HepG2 (cell line): ENCODE results near the gene EPHX1. TPM values are rescaled to one million over a fixed set of nuclear protein-coding genes. Genes with fewer than 3 reads are reported as not detected.

Experiments used
- ATAC-seq: fragments of 200-7000 bp; cut with Tn5 transposase; 3 replicates; pipeline ENCODE4 v1.9.1; 2020; ENCODE audit warnings: mild to moderate bottlenecking, moderate library complexity
- BruUV-seq: library from RNA; stranded (reverse); fragments of 400-500 nt; replicated peaks from 2 replicates; lab custom pipeline; 2021; lab: Mats Ljungman, UMichigan
- CTCF ChIA-PET: fragments of 300-600 bp; formaldehyde crosslinking; extraction: SDS; loops from one replicate; lab custom pipeline; 2021; ENCODE audit warnings: low total read pairs, inconsistent platforms, low intra/inter-chr PET ratio; lab: Yijun Ruan, JAX
- POLR2A ChIA-PET: fragments of 350-600 bp; sonication (Branson Sonifier 250); formaldehyde crosslinking; loops from one replicate; lab custom pipeline; 2020; ENCODE audit warnings: antibody characterized with exemption, inconsistent platforms; lab: Yijun Ruan, JAX
- DNase-seq: peaks from one replicate; pipeline ENCODE4 v3.0.0-alpha.2; 2015; ENCODE audit warnings: low spot score
- FAIRE-seq: peaks from 3 replicates; lab custom pipeline; 2011; peaks lifted over from hg19 to GRCh38; lab: Jason Lieb, UNC
- H2AFZ ChIP-seq: one replicate; pipeline ENCODE4 v1.6.1; 2011; ENCODE audit warnings: low read length, inconsistent platforms
- H3K27ac ChIP-seq: fragments of 300-600 bp; 3 replicates; pipeline ENCODE4 v1.8.0; 2011; ENCODE audit warnings: mixed run types, mild to moderate bottlenecking, mixed read lengths, low read length, inconsistent platforms; ENCODE audit not compliant: insufficient read depth; ENCODE audit errors: extremely low read length
- H3K27me3 ChIP-seq, 2 experiments: fragments of 200-600 bp in 1 of 2; 2 replicates in 1 of 2; 3 replicates in 1 of 2; pipeline versions ENCODE4 v1.6.0 to v1.8.0; 2011; ENCODE audit warnings: low read length in 2 of 2, mild to moderate bottlenecking in 2 of 2, moderate library complexity in 2 of 2, inconsistent platforms in 1 of 2; ENCODE audit not compliant: insufficient read depth in 2 of 2, control insufficient read depth in 1 of 2
- H3K36me3 ChIP-seq, 2 experiments: fragments of 200-600 bp in 1 of 2; replicated peaks in 1 of 2; 2 replicates in 1 of 2; 3 replicates in 1 of 2; pipeline versions ENCODE4 v1.5.1 to v1.8.0; 2011; ENCODE audit warnings: low read length in 2 of 2, inconsistent platforms in 1 of 2; ENCODE audit not compliant: insufficient read depth in 2 of 2, control insufficient read depth in 1 of 2
- H3K4me1 ChIP-seq: 2 replicates; pipeline ENCODE4 v1.5.1; 2012; ENCODE audit warnings: low read length, inconsistent platforms; ENCODE audit not compliant: insufficient read depth
- H3K4me2 ChIP-seq: 2 replicates; pipeline ENCODE4 v1.6.0; 2011; ENCODE audit warnings: low read depth, low read length, inconsistent platforms
- H3K4me3 ChIP-seq, 3 experiments: fragments of 200-600 bp in 1 of 3; sonication (generic), shearing (Covaris generic) in 1 of 3; replicated peaks in 1 of 3; 2 replicates each; pipeline ENCODE4 v1.5.1; 2011 to 2016; ENCODE audit warnings: low read length in 3 of 3, inconsistent platforms in 2 of 3, low read depth in 2 of 3, mild to moderate bottlenecking in 2 of 3, control low read depth in 1 of 3, mixed read lengths in 1 of 3; ENCODE audit not compliant: insufficient read depth in 1 of 3
- H3K79me2 ChIP-seq: one replicate; pipeline ENCODE4 v1.6.1; 2011; ENCODE audit warnings: low read length, inconsistent platforms; ENCODE audit not compliant: insufficient read depth
- H3K9ac ChIP-seq: 2 replicates; pipeline ENCODE4 v1.6.0; 2011; ENCODE audit warnings: mild to moderate bottlenecking, low read depth, low read length, inconsistent platforms; ENCODE audit not compliant: insufficient read depth
- H3K9me3 ChIP-seq: 2 replicates; pipeline ENCODE4 v1.5.1; 2012; ENCODE audit warnings: mild to moderate bottlenecking, low read length
- H4K20me1 ChIP-seq: 2 replicates; pipeline ENCODE4 v1.6.0; 2011; ENCODE audit warnings: inconsistent platforms, mild to moderate bottlenecking, low read length, moderate library complexity; ENCODE audit not compliant: insufficient read depth
- GMEB1 ChIP-seq: sonication (generic); formaldehyde crosslinking; IDR thresholded peaks from 2 replicates; pipeline ENCODE4 v1.5.1; 2020; ENCODE audit warnings: missing genetic modification reagents, mild to moderate bottlenecking, borderline replicate concordance
- HIVEP1 ChIP-seq: sonication (generic); formaldehyde crosslinking; IDR thresholded peaks from 2 replicates; pipeline ENCODE4 v1.4.0; 2020; ENCODE audit warnings: mild to moderate bottlenecking, missing genetic modification reagents
- NFE2 ChIP-seq: sonication (generic); formaldehyde crosslinking; IDR thresholded peaks from 2 replicates; pipeline ENCODE4 v1.4.0; 2020; ENCODE audit warnings: missing genetic modification reagents
- RNF219 ChIP-seq: sonication (generic); formaldehyde crosslinking; IDR thresholded peaks from 2 replicates; pipeline ENCODE4 v1.5.0; 2020; ENCODE audit warnings: mild to moderate bottlenecking, missing genetic modification reagents
- SIX1 ChIP-seq: sonication (generic); formaldehyde crosslinking; IDR thresholded peaks from 2 replicates; pipeline ENCODE4 v1.4.0; 2020; ENCODE audit warnings: missing genetic modification reagents, borderline replicate concordance
- SMARCC2 ChIP-seq: fragments of 450-650 bp; IDR thresholded peaks from 2 replicates; pipeline ENCODE4 v1.6.1; 2017; ENCODE audit warnings: antibody characterized with exemption, mild to moderate bottlenecking
- SOX13 ChIP-seq, 3 experiments: fragments of 450-650 bp in 1 of 3; sonication (generic) in 1 of 3; formaldehyde crosslinking in 1 of 3; IDR thresholded peaks in 2 of 3; conservative IDR thresholded peaks in 1 of 3; 2 replicates each; pipeline versions ENCODE4 v1.5.0 to v1.6.1; 2016 to 2020; ENCODE audit warnings: antibody characterized with exemption in 1 of 3, mild to moderate bottlenecking in 1 of 3, missing compliant biosample characterization in 1 of 3, missing genetic modification reagents in 1 of 3, moderate library complexity in 1 of 3
- SRSF9 ChIP-seq: fragments of 200-400 bp; formaldehyde crosslinking; IDR thresholded peaks from 2 replicates; pipeline ENCODE4 v1.6.1; 2018; ENCODE audit warnings: borderline replicate concordance, mild to moderate bottlenecking, low read depth, low read length; ENCODE audit not compliant: insufficient read depth, poor library complexity, severe bottlenecking
- ZBTB40 ChIP-seq, 2 experiments: fragments of 450-650 bp in 1 of 2; sonication (generic) in 1 of 2; formaldehyde crosslinking in 1 of 2; IDR thresholded peaks; 2 replicates each; pipeline versions ENCODE4 v1.6.1 to v1.8.0; 2016 to 2022; ENCODE audit warnings: antibody characterized with exemption in 1 of 2, mild to moderate bottlenecking in 1 of 2, missing genetic modification reagents in 1 of 2
- ZFP36L2 ChIP-seq: sonication (generic); formaldehyde crosslinking; IDR thresholded peaks from 2 replicates; pipeline ENCODE4 v1.4.0; 2020; ENCODE audit warnings: missing genetic modification reagents
- WGBS: methylation state at CpG from one replicate; pipeline ENCODE4 v1.1.6; 2017; ENCODE audit warnings: low lambda C conversion rate; 5-methylcytosine and 5-hydroxymethylcytosine counted together
- in situ Hi-C: cut with HindIII; loops from 2 replicates; pipeline ENCODE4 v1.10.0; 2017; ENCODE audit warnings: low pct_unique_long_range_greater_than_20kb; ENCODE audit not compliant: extremely low pct_ligation_motif_present
- intact Hi-C: fragments of 100-400 bp; cut with micrococcal nuclease; formaldehyde crosslinking; loops from one replicate; pipeline ENCODE4 v1.10.0; 2022; ENCODE audit not compliant: unreplicated experiment
- polyA plus RNA-seq, 8 experiments: library from polyadenylated mRNA; depleted of rRNA in 3 of 8; stranded (reverse) in 7 of 8; unstranded in 1 of 8; fragments of >200 nt; fragmentation: Illumina TruSeq in 4 of 8; extraction: Trizol in 4 of 8; gene quantifications; 2 replicates each; pipeline versions ENCODE4 v1.2.1 to v1.2.3, GENCODE V29; 2011 to 2016; ENCODE audit warnings: low read depth in 4 of 8, missing spikeins in 1 of 8, mixed read lengths in 1 of 8; ENCODE audit not compliant: insufficient read depth in 1 of 8
- total RNA-seq, 5 experiments: library from RNA; depleted of rRNA; stranded (reverse); fragments of >200 nt; fragmentation: Illumina TruSeq; extraction: Trizol; gene quantifications; 2 replicates each; pipeline ENCODE4 v1.2.3, GENCODE V29; 2016; ENCODE audit warnings: low read depth in 1 of 5

Gene EPHX1
- total and polyA plus RNA-seq, 2 of the 13 experiments (the other 11 are each of a cell fraction or from before 2014, with no cell fraction given): 27.7 to 36.5 TPM

- in situ Hi-C loops: no loop called here
- H3K36me3 ChIP-seq: peaks cover 2 to 4% of the 10 kb centered on the region in 2 experiments
- BruUV-seq: no TSS peak
- TF ChIP-seq NFE2 (CRISPR knock-in tag) (no peak), RNF219 (no peak), HIVEP1 (CRISPR knock-in tag) (no peak), ZFP36L2 (CRISPR knock-in tag) (no peak), SIX1 (CRISPR knock-in tag) (no peak), SRSF9 (no peak), ZBTB40 (IDR thresholded peaks at IDR 0.05) (no peak), ZBTB40 (CRISPR knock-in tag; IDR thresholded peaks at IDR 0.05) (no peak), SMARCC2 (no peak), SOX13 (IDR thresholded peaks at IDR 0.05) (no peak), SOX13 (CRISPR knock-in tag; conservative IDR thresholded peaks at IDR 0.05 in 1 of 2, IDR thresholded peaks at IDR 0.05 in 1 of 2) (no peak), GMEB1 (CRISPR knock-in tag) (no peak)
These were observed 29.3 kb upstream of the EPHX1 start for GRCh38 chr1:225780630-225781029.

More at GRCh38 chr1:225780630-225781029, 29.3 kb upstream of the EPHX1 start:
- ChIA-PET POLR2A (interaction anchor here (6.6 kb wide), 1 partner anchor 31 kb away, joined by 87 read pairs; the partner anchor contains the start of gene EPHX1), CTCF (no interaction called here)
- no peaks in the 10 kb centered on the region; a peak in 1 of 5 replicates for H3K27me3 ChIP-seq
- peaks cover 52% of the 10 kb centered on the region for H3K4me1 ChIP-seq
- H3K4me3 ChIP-seq: no peak overlapping the region
- H3K9ac ChIP-seq: no peak overlapping the region
- peak overlapping the region; percentile 90; the same call in 1 of the 2 replicates for H3K4me2 ChIP-seq
- intact Hi-C loops: no loop called here
- H3K79me2 ChIP-seq: peaks cover 61% of the 10 kb centered on the region
- H4K20me1 ChIP-seq: peaks cover 35% of the 10 kb centered on the region
- no peaks in the 10 kb centered on the region for H3K9me3 ChIP-seq
- DNase-seq (no peak), FAIRE-seq (peak; percentile 37), ATAC-seq (no peak)
- H2AFZ ChIP-seq: no peak overlapping the region
- 100% methylated on average over 1 of the region's 1 CpG for WGBS
- H3K27ac ChIP-seq: no peak overlapping the region
